Myometrial cell (primary cell): ENCODE results near the gene CEP295NL. TPM values are rescaled to one million over a fixed set of nuclear protein-coding genes. Genes with fewer than 3 reads are reported as not detected.

Experiments
- total RNA-seq: library from RNA; depleted of rRNA; stranded (reverse); fragments of >200 nt; gene quantifications from 2 replicates; pipeline ENCODE4 v1.2.3, GENCODE V29; 2015

The CEP295NL gene
- 0.89 TPM in 1 of 2 replicates, not detected in the other for total RNA-seq

DNA sequence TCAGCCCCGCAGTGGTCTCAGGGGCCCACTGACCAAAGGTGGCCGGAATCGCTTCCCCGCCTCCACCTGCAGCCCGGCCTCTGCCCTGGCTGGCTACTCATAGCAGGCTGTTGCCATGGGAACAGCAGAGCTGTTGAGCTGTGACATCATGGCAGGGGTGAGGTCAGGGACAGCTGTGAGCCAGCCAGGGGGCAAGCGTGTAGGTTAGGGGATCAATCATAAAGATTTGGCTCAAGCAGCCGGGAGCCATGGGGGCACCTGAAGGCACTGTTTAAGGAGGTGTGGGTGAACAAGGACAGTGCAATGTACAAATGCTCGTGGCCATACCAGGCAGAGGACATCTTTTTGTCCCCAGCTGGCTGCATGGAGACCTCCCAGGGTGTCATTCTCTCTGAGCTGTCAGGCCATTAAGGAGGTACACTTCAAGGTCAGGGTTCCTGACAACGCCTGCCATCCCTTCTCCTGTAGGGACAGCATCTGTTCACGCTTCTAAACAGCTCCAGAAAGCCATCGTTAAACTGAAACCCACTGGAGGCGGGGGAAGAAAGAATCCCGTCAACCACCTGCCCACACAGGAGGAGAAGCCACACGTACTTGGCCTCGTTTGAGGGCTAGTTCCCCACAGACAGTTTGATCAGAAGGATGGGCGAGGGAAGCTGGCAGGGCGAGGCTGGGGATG is at the start of gene CEP295NL:
TSS of gene CEP295NL (minus strand) at position 101 of the 679 bp plus-strand sequence. CDS start 1,373 bp downstream, outside the sequence.

GRCh38 chr17:78925234-78925633 is 22.2 kb upstream of the CEP295NL start, which contains the start of gene TIMP2:
TSS of gene TIMP2 (minus strand) at chr17:78925387. CDS start at chr17:78925088, 299 bp downstream.

GRCh38 chr17:78840780-78841611 is 62.0 kb downstream of the CEP295NL start, which contains the start of gene USP36:
TSS of gene USP36 (minus strand) at chr17:78840814. CDS start at chr17:78836363, 4,451 bp downstream.

Other genes starting within 250 kb of the CEP295NL start
- gene CYTH1, start 120.9 kb downstream of the CEP295NL start, total RNA-seq, result 7.2 and 8.3 TPM in 2 replicates
- 14.0 and 17.0 TPM in 2 replicates for gene USP36, start 62.4 kb downstream of the CEP295NL start, total RNA-seq
- gene TIMP2, start 22.2 kb upstream of the CEP295NL start, total RNA-seq, result 211 and 232 TPM in 2 replicates
- 310 and 405 TPM in 2 replicates for gene LGALS3BP, start 76.7 kb upstream of the CEP295NL start, total RNA-seq
- 41.8 and 57.6 TPM in 2 replicates for gene CANT1, start 106.6 kb upstream of the CEP295NL start, total RNA-seq
- gene C1QTNF1, start 121.0 kb upstream of the CEP295NL start, total RNA-seq, result 20.7 and 28.3 TPM in 2 replicates
- 5.1 and 5.8 TPM in 2 replicates for gene ENGASE, start 171.6 kb upstream of the CEP295NL start, total RNA-seq